Ovary (tissue), 3 donors: ENCODE measurements around the gene COG3.

ENCODE experiments used
- POLR2A ChIP-seq: fragments of 450-650 bp; IDR thresholded peaks from one replicate; pipeline ENCODE4 v1.6.1; 2017; ENCODE audit warnings: antibody characterized with exemption, mild to moderate bottlenecking, moderate library complexity
- TF ChIP-seq, protein P1 (sequence below), 3 donors: fragments of 450-650 bp in 2 of 3; fragments of 200-600 bp in 1 of 3; IDR thresholded peaks; one replicate each; pipeline versions ENCODE4 v1.5.1 to v1.8.0; 2016 to 2022; ENCODE audit warnings: antibody characterized with exemption in 3 of 3, mild to moderate bottlenecking in 1 of 3
- donor health status: DM: no; HTN: no; CAD: no.

- TF ChIP-seq, protein P1, sequence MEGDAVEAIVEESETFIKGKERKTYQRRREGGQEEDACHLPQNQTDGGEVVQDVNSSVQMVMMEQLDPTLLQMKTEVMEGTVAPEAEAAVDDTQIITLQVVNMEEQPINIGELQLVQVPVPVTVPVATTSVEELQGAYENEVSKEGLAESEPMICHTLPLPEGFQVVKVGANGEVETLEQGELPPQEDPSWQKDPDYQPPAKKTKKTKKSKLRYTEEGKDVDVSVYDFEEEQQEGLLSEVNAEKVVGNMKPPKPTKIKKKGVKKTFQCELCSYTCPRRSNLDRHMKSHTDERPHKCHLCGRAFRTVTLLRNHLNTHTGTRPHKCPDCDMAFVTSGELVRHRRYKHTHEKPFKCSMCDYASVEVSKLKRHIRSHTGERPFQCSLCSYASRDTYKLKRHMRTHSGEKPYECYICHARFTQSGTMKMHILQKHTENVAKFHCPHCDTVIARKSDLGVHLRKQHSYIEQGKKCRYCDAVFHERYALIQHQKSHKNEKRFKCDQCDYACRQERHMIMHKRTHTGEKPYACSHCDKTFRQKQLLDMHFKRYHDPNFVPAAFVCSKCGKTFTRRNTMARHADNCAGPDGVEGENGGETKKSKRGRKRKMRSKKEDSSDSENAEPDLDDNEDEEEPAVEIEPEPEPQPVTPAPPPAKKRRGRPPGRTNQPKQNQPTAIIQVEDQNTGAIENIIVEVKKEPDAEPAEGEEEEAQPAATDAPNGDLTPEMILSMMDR (IDR thresholded peaks at IDR 0.05): peak in 2 of 3 donors; percentile 57 to 66
- no peak for TF ChIP-seq POLR2A
Measured at GRCh38 chr13:45464141-45464686, 525 bp upstream of the COG3 start.
